Midbrain (tissue), 1 donor: Measurements from ENCODE around the gene PLCB4.

Experiments used
- DNase-seq: peaks from one replicate; lab custom pipeline; 2025; lab: John Stamatoyannopoulos, UW

The PLCB4 gene

DNA sequence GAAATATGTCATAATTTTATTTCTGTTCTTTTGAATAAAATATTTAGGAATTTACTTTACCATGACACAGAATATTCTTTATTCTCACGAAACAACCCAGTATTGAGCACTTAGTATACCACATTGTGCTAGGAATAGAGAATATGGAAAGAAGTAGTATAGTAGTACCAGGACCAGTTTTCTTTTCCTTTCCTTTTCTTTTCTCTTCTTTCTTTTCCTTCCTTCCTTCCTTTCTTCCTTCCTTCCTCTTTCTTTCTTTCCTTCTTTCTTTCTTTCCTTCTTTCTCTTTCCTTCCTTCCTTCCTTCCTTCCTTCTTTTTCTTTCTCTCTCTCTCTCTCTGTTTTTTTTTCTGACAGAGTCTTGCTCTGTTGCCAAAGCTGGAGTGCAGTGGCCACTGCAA is 7.5 kb upstream of the PLCB4 start:
- DNase-seq: no peak

DNA sequence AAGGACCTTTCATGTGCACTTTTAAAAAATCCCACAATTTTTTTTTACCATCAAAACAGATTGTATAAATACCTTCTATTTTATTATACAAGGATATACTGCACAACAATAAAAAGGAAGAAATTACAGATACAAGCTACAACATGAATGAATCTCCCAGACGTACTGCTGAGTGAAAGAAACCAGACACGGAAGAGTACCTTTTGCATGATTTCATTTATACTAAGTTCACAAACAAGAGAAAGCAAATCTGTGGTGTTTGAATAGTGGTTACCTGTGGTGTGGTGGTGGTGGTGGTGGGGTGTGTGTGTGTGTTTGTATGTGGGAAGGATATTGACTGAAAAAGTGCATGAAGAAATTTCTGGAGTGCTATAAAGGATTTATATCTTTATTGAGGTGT is 6.8 kb upstream of the PLCB4 start:
- DNase-seq: no peak

GRCh38 chr20:9066191-9066590 is 2.7 kb upstream of the PLCB4 start:
- no peak for DNase-seq

DNA sequence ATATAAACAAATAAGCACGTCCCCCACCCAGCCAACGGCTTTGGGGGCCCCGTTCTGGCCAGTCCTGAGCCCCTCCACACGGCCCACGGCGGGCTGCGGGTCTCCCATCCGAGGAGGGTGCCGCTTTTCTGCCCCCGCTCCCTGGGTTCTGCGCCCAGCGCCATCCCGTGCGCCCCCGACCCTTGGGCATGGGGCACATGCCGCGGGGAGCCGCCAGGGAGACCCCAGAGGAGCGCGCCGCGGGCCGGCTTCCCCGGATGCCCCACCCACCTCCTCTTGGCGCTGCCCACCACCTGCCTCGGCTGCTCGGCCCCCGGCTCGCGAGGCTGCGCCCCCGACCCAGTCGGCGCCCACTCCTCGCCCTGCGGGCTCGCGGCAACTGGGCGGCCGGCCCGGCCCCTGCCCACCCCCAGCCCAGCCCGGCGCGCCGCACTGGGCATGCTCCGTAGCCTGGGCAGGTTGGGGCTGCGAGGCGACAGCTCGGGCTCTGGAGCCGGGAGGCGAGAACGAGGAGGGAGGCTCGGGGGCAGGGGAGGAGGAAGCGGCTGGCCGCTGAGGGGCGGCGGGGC is 570 bp upstream of the PLCB4 start:
- DNase-seq: peak; percentile 28

- no peak for DNase-seq
These were observed 1.4 kb downstream of the PLCB4 start for GRCh38 chr20:9070304-9070703.

DNA sequence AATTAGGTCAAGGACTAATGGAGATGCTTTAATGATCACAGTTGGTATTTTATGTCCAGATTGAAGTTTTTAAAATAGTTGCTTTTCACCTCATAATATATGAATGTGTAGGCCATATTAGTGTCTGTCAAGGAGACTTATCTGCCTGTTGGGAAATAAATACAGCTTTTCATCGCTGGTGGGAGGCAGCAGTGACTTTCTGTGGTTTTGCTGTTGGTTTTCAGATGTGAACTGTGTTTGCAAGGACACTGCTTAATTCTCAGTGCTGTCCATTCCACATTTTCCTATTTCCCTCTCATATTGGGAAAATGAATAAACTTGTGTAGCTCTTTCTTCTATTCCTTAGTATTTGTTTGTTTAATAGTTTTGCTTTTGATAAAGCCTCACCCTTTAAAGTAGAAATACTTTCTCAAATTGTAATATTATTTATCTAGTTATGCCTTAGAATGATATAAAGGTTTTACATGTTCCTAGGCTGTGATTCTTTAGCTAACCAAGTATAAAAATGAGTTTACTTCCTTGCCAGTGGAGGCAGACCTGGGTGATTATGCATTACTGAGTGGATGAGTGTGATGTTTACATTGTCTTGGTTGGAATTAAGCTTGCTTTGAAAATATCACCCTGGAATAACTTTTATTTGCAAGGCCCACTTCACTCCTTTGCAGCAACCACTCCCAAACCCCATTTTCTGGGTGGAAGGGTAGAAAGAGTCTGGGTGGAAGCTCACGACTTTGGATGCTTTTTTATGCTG is 3.3 kb downstream of the PLCB4 start:
- DNase-seq: no peak

GRCh38 chr20:9072861-9073500 is 4.1 kb downstream of the PLCB4 start:
- no peak for DNase-seq

GRCh38 chr20:9075264-9076095 is 6.6 kb downstream of the PLCB4 start:
- DNase-seq: no peak

DNA sequence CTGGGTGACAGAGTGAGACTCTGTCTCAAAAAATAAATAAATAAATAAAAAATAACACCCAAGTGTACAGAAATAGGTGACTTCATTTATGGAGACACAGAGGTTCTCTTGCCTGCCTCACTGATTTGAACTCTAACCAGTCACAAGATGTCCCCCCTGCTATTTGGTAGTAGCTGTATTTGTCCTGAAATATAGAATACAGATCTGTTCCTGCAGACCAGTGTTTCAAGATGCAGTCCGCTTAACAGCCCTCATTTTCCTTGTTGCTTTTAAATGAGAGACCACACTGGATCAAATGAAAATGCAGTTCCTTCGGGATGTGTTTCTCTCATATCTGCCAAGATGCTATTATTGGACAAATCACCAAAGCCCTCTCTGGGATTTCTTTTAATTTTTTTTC is 7.6 kb downstream of the PLCB4 start:
- no peak for DNase-seq

GRCh38 chr20:9078826-9079731 is 10.2 kb downstream of the PLCB4 start:
- DNase-seq: no peak

GRCh38 chr20:9081423-9081966 is 12.6 kb downstream of the PLCB4 start:
- no peak for DNase-seq

- DNase-seq: no peak
These were observed 13.9 kb downstream of the PLCB4 start for GRCh38 chr20:9082741-9083140.

DNA sequence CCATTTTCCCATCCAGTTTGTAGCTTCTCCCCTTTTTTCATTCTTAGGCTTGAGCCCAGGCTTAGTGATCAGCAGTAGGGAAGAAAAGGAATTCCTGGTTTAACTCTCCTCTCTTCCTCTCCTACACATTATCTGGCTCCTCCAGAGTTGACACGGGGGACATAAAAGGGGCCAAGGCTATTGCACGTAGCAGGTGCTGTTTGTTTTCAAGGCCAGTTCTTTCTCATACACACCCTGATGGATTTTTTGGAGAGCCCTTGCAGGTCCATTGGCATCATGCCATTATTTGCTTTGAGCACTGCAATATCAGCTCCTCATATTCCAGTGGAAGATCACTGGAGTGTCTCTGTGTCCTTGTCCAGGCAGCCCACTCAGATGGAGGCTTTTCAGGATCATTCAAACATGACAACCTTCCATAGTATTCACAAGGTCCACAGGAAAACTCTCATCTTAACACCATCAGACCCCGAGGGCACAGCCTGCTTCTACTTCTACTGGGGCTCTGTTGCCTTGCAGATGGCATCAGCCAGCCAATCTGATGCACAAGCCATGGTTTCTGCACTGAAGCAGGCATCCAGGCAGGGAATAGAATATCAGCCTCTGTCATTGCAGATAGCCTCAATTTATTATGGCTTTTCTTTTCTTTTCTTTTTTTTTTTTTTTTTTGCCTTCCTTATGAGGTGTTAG is 18.8 kb downstream of the PLCB4 start:
- no peak for DNase-seq

DNA sequence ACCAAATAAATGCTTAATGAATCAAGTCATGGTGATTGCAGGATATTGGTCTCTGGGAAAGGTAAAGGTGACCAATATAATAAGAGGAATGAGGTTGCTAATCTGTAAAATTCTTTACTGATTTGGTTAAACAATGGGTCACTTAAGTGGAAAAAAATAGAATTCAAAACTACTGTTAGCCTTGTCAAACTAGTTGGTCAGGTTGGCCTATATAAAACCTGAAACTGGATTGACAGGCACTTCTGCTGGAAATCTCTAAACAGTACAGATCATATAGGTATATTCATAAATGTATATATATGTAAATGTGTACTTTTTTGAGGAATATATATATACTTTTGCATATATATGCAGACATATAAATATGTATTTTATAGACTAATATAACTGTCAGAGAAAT is 19.7 kb downstream of the PLCB4 start:
- no peak for DNase-seq

GRCh38 chr20:9092113-9092512 is 23.2 kb downstream of the PLCB4 start:
- DNase-seq: no peak

DNA sequence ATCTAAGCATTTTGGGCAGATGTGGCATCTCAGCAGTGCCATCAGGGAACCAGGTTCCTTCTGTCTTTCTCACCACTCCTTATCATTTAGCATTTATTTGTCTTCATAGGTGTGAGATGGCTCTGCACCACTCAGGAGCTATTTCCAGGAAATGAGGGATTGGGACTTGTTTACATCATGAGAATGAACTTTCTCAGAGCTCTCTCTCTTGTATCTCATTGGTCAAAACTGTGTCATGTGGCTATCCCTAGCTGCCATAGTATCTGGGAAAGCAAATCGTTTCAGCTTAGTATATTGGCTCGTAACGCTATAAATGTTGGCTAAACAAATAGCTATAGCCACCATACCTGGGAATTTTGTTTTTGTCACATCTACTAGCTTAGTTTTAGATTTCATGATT is 23.8 kb downstream of the PLCB4 start:
- no peak for DNase-seq

- DNase-seq: no peak
These were observed 24.5 kb downstream of the PLCB4 start for GRCh38 chr20:9093218-9093957.

GRCh38 chr20:9099372-9099771 is 30.5 kb downstream of the PLCB4 start:
- no peak for DNase-seq

- DNase-seq: no peak
These were observed 31.8 kb downstream of the PLCB4 start for GRCh38 chr20:9100691-9101090.

DNA sequence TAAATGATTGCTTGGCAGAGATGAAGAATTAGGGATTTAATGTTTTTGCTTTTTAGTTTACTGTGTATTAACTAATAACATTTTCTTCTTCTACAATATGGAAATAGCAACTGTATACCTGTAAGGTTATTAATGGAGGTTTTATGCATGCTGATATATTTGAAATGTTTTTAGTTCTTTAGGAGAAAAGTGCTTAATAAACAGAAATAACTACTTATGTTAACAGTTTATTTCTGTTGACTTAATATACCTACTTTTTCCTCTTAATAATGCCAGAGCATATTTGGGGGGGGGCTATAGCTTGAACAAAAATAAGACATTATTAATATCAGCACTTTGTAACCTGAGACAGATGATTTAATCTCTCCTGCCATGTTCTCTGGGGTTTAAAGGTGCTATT is 33.6 kb downstream of the PLCB4 start:
- DNase-seq: no peak
